Effector memory CD4-positive, alpha-beta T cell (primary cell): Measurements from ENCODE around the gene COX7B.
"Not testable (repeated sequence)": the region's sequence is repeated elsewhere in the genome, so short reads cannot be mapped to it uniquely, and the experiment has no call there.

Experiments
- DNase-seq, 3 donors: peaks; one replicate each; pipeline ENCODE4 v3.0.0-alpha.2; 2020
- H3K27ac ChIP-seq: 2 replicates; pipeline ENCODE4 v1.7.0; 2013; ENCODE audit warnings: mild to moderate bottlenecking, low read length, moderate library complexity; ENCODE audit not compliant: insufficient read depth, poor library complexity, severe bottlenecking
- H3K27me3 ChIP-seq: replicated peaks from 2 replicates; pipeline ENCODE4 v1.7.0; 2013; ENCODE audit warnings: mild to moderate bottlenecking, low read length; ENCODE audit not compliant: insufficient read depth, control insufficient read depth, poor library complexity, severe bottlenecking
- H3K36me3 ChIP-seq: 2 replicates; pipeline ENCODE4 v1.7.0; 2013; ENCODE audit warnings: mild to moderate bottlenecking, low read length, moderate library complexity; ENCODE audit not compliant: control insufficient read depth, insufficient read depth
- H3K4me1 ChIP-seq: 2 replicates; pipeline ENCODE4 v1.7.0; 2013; ENCODE audit warnings: low read length, mild to moderate bottlenecking; ENCODE audit not compliant: control insufficient read depth, insufficient read depth, poor library complexity, severe bottlenecking
- H3K4me3 ChIP-seq: 2 replicates; pipeline ENCODE4 v1.7.0; 2013; ENCODE audit warnings: low read length, low read depth, mild to moderate bottlenecking; ENCODE audit not compliant: insufficient read depth, poor library complexity, severe bottlenecking
- H3K9me3 ChIP-seq: 2 replicates; pipeline ENCODE4 v1.7.0; 2013; ENCODE audit warnings: mild to moderate bottlenecking, low read length, moderate library complexity; ENCODE audit not compliant: control insufficient read depth

COX7B gene

GRCh38 chrX:77938083-77938680, 38.9 kb downstream of the COX7B start:
- H3K36me3 ChIP-seq, result no peaks in the 10 kb centered on the region
- no peaks in the 10 kb centered on the region for H3K9me3 ChIP-seq
- DNase-seq, result no peak
- no peaks in the 10 kb centered on the region for H3K27me3 ChIP-seq
- no peak overlapping the region for H3K4me3 ChIP-seq
- H3K27ac ChIP-seq, result no peak overlapping the region
- no peaks in the 10 kb centered on the region for H3K4me1 ChIP-seq

GRCh38 chrX:77945031-77945430, 45.8 kb downstream of the COX7B start:
- not testable (repeated sequence) for H3K36me3 ChIP-seq, DNase-seq, H3K27me3 ChIP-seq, H3K4me3 ChIP-seq, H3K4me1 ChIP-seq, H3K9me3 ChIP-seq, H3K27ac ChIP-seq

- H3K27me3 ChIP-seq, result no peaks in the 10 kb centered on the region
- no peaks in the 10 kb centered on the region for H3K36me3 ChIP-seq
- DNase-seq, result no peak
- H3K4me3 ChIP-seq, result no peak overlapping the region
- H3K4me1 ChIP-seq, result no peaks in the 10 kb centered on the region
- no peak overlapping the region for H3K27ac ChIP-seq
- H3K9me3 ChIP-seq, result no peaks in the 10 kb centered on the region
Measured at GRCh38 chrX:77945910-77946545, 46.8 kb downstream of the COX7B start.

- no peaks in the 10 kb centered on the region for H3K4me1 ChIP-seq
- H3K36me3 ChIP-seq, result no peaks in the 10 kb centered on the region
- DNase-seq, result no peak
- H3K4me3 ChIP-seq, result no peak overlapping the region
- H3K27me3 ChIP-seq, result no peaks in the 10 kb centered on the region
- no peak overlapping the region for H3K27ac ChIP-seq
- H3K9me3 ChIP-seq, result no peaks in the 10 kb centered on the region
Measured at GRCh38 chrX:77946571-77946970, 47.3 kb downstream of the COX7B start.

GRCh38 chrX:77949840-77950239, 50.6 kb downstream of the COX7B start:
- DNase-seq, result no peak
- Histone ChIP-seq H3K27ac (no peak overlapping the region), H3K9me3 (no peaks in the 10 kb centered on the region), H3K36me3 (no peaks in the 10 kb centered on the region), H3K4me1 (no peaks in the 10 kb centered on the region), H3K4me3 (no peak overlapping the region), H3K27me3 (no peaks in the 10 kb centered on the region)

- Histone ChIP-seq H3K4me3 (no peak overlapping the region), H3K27me3 (no peaks in the 10 kb centered on the region), H3K9me3 (no peaks in the 10 kb centered on the region), H3K4me1 (no peaks in the 10 kb centered on the region), H3K36me3 (no peaks in the 10 kb centered on the region), H3K27ac (no peak overlapping the region)
- DNase-seq, result no peak
Measured at GRCh38 chrX:77952173-77952572, 52.9 kb downstream of the COX7B start.

- no peak for DNase-seq
- no peak overlapping the region for H3K4me3 ChIP-seq
- H3K27me3 ChIP-seq, result no peaks in the 10 kb centered on the region
- H3K27ac ChIP-seq, result no peak overlapping the region
- no peaks in the 10 kb centered on the region for H3K4me1 ChIP-seq
- H3K36me3 ChIP-seq, result no peaks in the 10 kb centered on the region
- H3K9me3 ChIP-seq, result no peaks in the 10 kb centered on the region
Measured at GRCh38 chrX:77953302-77953701, 54.0 kb downstream of the COX7B start.

- Histone ChIP-seq H3K27ac (no peak overlapping the region), H3K9me3 (no peaks in the 10 kb centered on the region), H3K4me1 (no peaks in the 10 kb centered on the region), H3K27me3 (no peaks in the 10 kb centered on the region), H3K4me3 (no peak overlapping the region), H3K36me3 (no peaks in the 10 kb centered on the region)
- DNase-seq, result no peak
Measured at GRCh38 chrX:77953708-77954107, 54.4 kb downstream of the COX7B start.
